NT2/D1 (cell line): ENCODE measurements around the gene SLC7A10.

ENCODE experiments used
- DNase-seq: peaks from one replicate; pipeline ENCODE4 v3.0.0-alpha.2; 2011; ENCODE audit warnings: low read depth, low spot score
- H3K27me3 ChIP-seq: 2 replicates; pipeline ENCODE4 v1.6.0; 2011; ENCODE audit warnings: mild to moderate bottlenecking; ENCODE audit not compliant: insufficient read length, insufficient read depth
- H3K36me3 ChIP-seq: 2 replicates; pipeline ENCODE4 v1.6.1; 2011; ENCODE audit warnings: mild to moderate bottlenecking, low read length, mixed read lengths; ENCODE audit not compliant: insufficient read depth, insufficient read length
- H3K4me1 ChIP-seq: 2 replicates; pipeline ENCODE4 v1.5.1; 2011; ENCODE audit not compliant: insufficient read depth, insufficient read length
- H3K4me3 ChIP-seq: 2 replicates; pipeline ENCODE4 v1.5.1; 2011; ENCODE audit warnings: low read depth; ENCODE audit not compliant: insufficient read length
- H3K9ac ChIP-seq: 2 replicates; pipeline ENCODE4 v1.6.0; 2011; ENCODE audit warnings: low read depth; ENCODE audit not compliant: insufficient read length
- H3K9me3 ChIP-seq: 2 replicates; pipeline ENCODE4 v1.5.1; 2011; ENCODE audit warnings: mild to moderate bottlenecking, low read length; ENCODE audit not compliant: insufficient read depth
- SUZ12 ChIP-seq: IDR thresholded peaks from 2 replicates; pipeline ENCODE4 v1.6.1; 2011; ENCODE audit not compliant: insufficient read length, insufficient read depth; ENCODE audit errors: extremely low read depth
- YY1 ChIP-seq: IDR thresholded peaks from 2 replicates; pipeline ENCODE4 v1.6.1; 2011; ENCODE audit not compliant: insufficient read length, insufficient read depth
- ZNF274 ChIP-seq: IDR thresholded peaks from 2 replicates; pipeline ENCODE4 v1.6.1; 2011; ENCODE audit warnings: mild to moderate bottlenecking, low read depth, low read length

SLC7A10 gene

DNA sequence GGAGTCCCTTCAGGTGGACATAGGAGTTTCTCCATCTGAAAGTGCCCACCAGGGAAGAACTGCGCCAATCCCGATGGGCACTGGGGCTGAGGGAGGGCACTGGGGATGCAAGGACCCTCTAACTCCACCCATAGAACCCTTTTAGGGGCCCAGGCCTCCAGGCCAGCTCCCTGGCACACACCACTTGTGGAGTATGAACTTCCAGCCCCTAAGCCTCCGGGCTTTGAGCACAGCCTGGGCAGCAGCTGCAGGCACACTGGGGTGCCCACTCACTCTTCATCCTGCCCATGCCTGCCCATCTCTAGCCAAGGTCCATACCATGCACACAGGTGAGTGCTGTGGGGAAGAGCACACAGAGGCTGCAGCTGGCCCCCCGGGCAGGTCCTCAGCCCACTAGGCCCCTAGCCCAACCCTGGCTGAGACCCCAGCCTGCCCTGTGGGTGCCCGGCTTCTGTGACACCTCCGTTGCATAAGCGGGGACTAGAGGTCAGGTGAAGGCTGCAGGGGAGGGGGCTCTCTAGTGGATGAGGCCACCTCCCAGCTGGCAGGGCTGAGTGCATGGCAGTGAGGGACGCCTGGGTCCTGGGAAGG lies 14.6 kb upstream of the SLC7A10 start:
- TF ChIP-seq SUZ12 = no peak
- no peak for TF ChIP-seq ZNF274
- no peak for TF ChIP-seq YY1
- Histone ChIP-seq H3K4me3 (no peak overlapping the region), H3K36me3 (no peaks in the 10 kb centered on the region), H3K9me3 (peaks cover 6% of the 10 kb centered on the region), H3K27me3 (no peaks in the 10 kb centered on the region), H3K4me1 (no peaks in the 10 kb centered on the region), H3K9ac (no peak overlapping the region)
- DNase-seq = no peak

DNA sequence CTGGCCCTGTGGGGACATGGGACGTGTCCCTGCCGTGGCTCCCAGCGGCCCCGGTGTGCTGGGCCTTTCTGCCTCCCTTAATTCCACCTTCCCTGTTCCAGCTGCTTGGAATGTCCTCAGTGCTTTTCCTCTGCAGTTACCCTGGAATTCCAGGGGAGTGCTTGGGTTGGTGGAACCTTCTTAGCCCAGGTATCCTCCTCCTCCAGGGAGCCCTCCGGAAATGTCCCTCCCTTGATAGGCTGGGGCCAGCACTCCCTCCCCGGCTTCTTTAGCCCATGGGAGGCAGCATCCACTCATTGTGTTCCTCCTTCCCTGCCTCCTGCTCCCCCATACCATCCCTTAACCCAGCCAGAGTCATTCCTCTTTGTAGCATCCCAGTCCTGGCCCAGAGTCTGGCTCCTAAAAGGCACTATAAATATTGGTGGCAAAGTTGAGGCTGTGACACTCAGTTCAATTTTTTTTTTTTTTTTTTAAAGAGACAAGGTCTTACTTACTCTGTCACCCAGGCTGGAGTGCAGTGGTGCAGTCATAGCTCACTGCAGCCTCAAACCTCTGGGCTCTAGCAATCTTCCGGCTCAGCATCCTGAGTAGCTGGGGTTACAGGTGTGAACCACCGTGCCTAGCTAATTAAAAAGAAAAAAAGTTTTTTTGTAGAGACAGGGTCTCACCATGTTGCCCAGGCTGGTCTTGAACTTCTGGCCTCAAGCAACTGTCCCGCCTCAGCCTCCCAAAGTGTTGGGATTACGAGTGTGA lies 13.7 kb upstream of the SLC7A10 start:
- Histone ChIP-seq H3K4me1 (no peaks in the 10 kb centered on the region), H3K27me3 (peaks cover 4% of the 10 kb centered on the region), H3K36me3 (no peaks in the 10 kb centered on the region), H3K4me3 (no peak overlapping the region), H3K9ac (no peak overlapping the region), H3K9me3 (no peaks in the 10 kb centered on the region)
- TF ChIP-seq SUZ12 (no peak), ZNF274 (no peak)
- DNase-seq = no peak

DNA sequence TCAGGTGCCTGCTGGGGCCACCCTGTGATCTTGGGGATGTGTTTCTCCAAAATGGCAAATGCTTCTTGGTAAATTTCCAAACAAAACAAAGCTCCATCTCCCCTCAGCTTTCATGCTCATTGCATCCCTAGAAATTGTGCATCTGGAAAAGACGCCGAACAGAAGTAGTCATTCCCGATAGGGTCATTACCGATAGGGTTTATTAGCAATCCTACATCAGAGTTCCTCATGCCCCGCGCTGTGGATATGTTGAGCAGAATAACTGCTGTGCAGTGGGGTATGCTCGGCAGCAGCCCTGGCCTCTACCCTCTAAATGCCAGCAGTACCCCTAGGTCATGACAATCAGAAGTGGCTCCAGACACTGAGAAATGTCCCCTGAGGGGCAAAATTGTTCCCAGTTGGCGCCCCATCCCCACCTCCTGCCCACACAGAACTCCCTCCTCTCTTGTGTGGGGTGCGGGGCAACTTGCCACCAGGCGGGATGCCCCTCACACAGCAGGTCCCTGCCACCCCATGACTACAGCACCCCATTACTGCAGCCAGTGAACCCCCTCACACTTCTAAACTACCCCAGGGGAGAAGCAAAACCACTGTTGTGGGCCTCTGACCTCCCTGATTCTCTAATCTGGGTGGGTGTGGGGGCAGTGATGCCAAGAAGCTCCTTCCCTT lies 13.0 kb upstream of the SLC7A10 start:
- peaks cover 5% of the 10 kb centered on the region for H3K27me3 ChIP-seq
- no peaks in the 10 kb centered on the region for H3K36me3 ChIP-seq
- no peak overlapping the region for H3K9ac ChIP-seq
- no peaks in the 10 kb centered on the region for H3K9me3 ChIP-seq
- DNase-seq = no peak
- no peaks in the 10 kb centered on the region for H3K4me1 ChIP-seq
- no peak for TF ChIP-seq ZNF274
- no peak overlapping the region for H3K4me3 ChIP-seq

DNA sequence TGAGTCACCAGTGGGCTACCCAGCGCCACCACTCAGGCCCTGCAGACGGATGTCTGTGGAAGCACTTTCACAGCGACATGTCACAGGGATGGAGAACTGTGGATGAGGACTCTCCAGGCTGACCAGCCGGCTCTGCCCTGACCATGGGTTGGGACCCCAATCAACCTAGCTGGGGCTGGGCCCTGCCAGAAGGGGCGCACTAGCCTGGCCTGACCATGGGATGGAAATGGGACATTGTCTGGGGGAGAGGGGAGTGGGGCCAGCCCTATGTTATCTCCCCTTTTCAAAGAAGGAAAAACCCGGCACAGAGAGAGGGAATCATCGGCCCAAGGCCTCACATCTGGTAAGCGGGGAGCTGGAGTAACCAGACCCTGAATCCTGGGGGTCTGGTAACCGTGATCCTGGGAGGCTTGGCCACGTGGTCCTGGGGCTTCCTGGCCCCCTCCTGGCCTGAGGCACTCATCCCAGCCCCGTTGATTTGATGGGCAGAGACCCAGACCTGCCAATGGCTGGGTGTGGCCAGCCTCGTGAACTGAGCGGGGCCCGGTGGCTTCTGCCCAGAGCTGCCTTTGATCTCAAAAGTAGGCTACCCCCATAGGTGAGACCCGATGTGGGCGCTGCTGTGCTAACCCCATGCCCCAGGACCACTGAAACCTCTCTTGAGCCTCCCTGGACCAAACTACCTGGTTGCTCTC lies 11.2 kb upstream of the SLC7A10 start:
- H3K9me3 ChIP-seq = no peaks in the 10 kb centered on the region
- no peak for DNase-seq
- TF ChIP-seq SUZ12 (no peak), ZNF274 (no peak), YY1 (no peak)
- no peak overlapping the region for H3K9ac ChIP-seq
- no peak overlapping the region for H3K4me3 ChIP-seq
- no peaks in the 10 kb centered on the region for H3K36me3 ChIP-seq
- H3K27me3 ChIP-seq = peaks cover 5% of the 10 kb centered on the region
- H3K4me1 ChIP-seq = no peaks in the 10 kb centered on the region

DNA sequence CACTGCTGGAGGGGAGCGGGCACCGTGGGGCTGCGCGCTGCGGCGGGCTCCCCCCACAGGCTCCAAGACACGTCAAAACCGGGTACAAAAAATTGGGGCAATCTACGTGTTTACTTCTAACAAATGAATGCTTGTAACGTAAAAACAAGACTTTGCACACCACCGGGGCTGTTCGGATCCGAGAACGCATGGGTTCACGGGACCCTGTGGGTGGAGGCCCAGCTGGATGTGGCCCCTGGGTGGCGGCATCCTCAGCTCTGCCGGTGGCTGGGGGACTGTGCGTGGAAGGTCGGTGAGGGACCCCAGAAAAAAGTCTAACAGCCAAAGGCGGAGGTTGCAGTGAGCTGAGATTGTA lies 10.3 kb upstream of the SLC7A10 start:
- H3K9me3 ChIP-seq = no peaks in the 10 kb centered on the region
- DNase-seq = no peak
- no peak overlapping the region for H3K9ac ChIP-seq
- no peak for TF ChIP-seq YY1
- no peak for TF ChIP-seq SUZ12
- no peak for TF ChIP-seq ZNF274
- peaks cover 5% of the 10 kb centered on the region for H3K27me3 ChIP-seq
- H3K4me3 ChIP-seq = no peak overlapping the region
- H3K36me3 ChIP-seq = no peaks in the 10 kb centered on the region
- no peaks in the 10 kb centered on the region for H3K4me1 ChIP-seq

DNA sequence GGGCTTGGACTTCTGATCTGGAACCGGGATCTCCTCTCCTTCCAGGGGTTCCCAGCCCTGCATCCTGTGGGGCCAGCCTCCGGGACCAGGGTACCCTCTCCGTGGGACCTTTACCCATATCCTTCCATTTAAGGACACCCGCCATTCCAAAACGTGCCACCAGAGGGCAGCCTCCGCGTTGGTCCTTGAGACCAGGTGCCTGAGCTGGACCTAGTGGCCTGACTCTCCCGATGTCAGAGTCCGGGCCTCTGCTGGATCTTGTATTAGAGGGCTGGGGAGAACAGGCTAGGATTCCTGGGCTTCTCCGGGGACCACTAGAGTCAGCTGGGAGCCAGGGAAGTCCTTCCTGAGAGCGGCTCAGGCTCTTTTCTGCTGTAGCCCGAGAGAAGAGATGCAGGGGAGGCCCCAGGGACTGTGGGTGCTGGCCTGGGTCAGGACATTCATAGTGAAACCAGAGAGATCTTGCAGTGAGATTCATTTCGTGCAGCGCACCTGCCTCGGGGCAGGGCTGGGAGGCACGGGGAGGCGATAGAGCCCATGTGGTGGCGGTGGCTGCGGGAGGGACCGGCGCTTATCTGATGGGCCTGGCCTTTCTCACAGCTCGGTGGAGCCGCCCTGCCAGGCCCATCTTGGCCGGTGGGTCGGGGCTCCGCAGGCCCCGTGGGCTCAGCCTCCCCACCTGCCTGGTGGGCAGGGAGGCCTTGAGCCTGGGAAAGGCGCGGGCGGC lies 9.8 kb upstream of the SLC7A10 start:
- peak; percentile 47 for DNase-seq
- Histone ChIP-seq H3K9me3 (no peaks in the 10 kb centered on the region), H3K4me3 (no peak overlapping the region), H3K27me3 (peaks cover 5% of the 10 kb centered on the region), H3K36me3 (no peaks in the 10 kb centered on the region), H3K9ac (no peak overlapping the region), H3K4me1 (no peaks in the 10 kb centered on the region)
- TF ChIP-seq SUZ12 = no peak
- TF ChIP-seq ZNF274 = no peak
- no peak for TF ChIP-seq YY1

DNA sequence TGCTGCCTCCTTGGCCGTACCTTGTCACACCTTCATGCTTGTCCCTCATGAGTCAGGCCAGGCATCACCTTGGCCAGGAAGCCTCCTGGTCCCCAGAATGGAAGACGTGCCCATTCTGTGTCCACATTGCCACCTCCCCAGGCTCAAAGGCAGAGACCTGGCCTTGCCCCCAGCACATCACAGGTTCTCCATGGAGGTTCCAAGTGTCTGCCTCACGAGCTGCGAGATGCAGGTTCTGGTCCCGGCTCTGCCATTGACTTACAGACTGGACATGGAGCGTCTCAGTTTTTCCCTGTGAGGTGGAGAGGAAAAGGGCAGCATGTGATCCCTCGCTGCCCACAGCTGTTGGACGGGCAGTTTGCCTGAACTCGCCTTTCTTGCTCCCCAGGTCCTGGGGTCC lies 9.1 kb upstream of the SLC7A10 start:
- Histone ChIP-seq H3K9ac (no peak overlapping the region), H3K9me3 (0 out of 2 replicates have a peak, but pooled peaks cover 2% of the 10 kb centered on the region), H3K36me3 (no peaks in the 10 kb centered on the region), H3K27me3 (peaks cover 5% of the 10 kb centered on the region), H3K4me1 (no peaks in the 10 kb centered on the region), H3K4me3 (no peak overlapping the region)
- TF ChIP-seq ZNF274 (no peak), YY1 (no peak), SUZ12 (no peak)
- no peak for DNase-seq
